ENCODE results near the gene ZNF804A.

- TF ChIP-seq POLR2AphosphoS5 (IDR thresholded peaks at IDR 0.05; ENCODE audit: low read depth, low read length) (no peak), TAF1 (IDR thresholded peaks at IDR 0.05; ENCODE audit: low read depth, low read length) (no peak), POLR2A (IDR thresholded peaks at IDR 0.05; ENCODE audit: low read depth, low read length) (no peak), POU2F2 (IDR thresholded peaks at IDR 0.05; ENCODE audit: low read depth, low read length) (no peak), SPI1 (IDR thresholded peaks at IDR 0.05; ENCODE audit: low read depth, low read length) (no peak), PAX5 (IDR thresholded peaks at IDR 0.05; ENCODE audit: insufficient read depth, low read length, severe bottlenecking) (no peak)
These were observed 181.4 kb downstream of the ZNF804A start for GRCh38 chr2:184779777-184780176.

Data from GM12891 (cell line).